HG02610 (cell line): Measurements from ENCODE around the gene LAGE3.

Source experiments
- ATAC-seq: cut with Tn5 transposase; IDR thresholded peaks from one replicate; pipeline ENCODE4 v1.9.1; 2021; ENCODE audit warnings: mild to moderate bottlenecking, moderate library complexity; ENCODE audit not compliant: unreplicated experiment

The LAGE3 gene, protein sequence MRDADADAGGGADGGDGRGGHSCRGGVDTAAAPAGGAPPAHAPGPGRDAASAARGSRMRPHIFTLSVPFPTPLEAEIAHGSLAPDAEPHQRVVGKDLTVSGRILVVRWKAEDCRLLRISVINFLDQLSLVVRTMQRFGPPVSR

DNA sequence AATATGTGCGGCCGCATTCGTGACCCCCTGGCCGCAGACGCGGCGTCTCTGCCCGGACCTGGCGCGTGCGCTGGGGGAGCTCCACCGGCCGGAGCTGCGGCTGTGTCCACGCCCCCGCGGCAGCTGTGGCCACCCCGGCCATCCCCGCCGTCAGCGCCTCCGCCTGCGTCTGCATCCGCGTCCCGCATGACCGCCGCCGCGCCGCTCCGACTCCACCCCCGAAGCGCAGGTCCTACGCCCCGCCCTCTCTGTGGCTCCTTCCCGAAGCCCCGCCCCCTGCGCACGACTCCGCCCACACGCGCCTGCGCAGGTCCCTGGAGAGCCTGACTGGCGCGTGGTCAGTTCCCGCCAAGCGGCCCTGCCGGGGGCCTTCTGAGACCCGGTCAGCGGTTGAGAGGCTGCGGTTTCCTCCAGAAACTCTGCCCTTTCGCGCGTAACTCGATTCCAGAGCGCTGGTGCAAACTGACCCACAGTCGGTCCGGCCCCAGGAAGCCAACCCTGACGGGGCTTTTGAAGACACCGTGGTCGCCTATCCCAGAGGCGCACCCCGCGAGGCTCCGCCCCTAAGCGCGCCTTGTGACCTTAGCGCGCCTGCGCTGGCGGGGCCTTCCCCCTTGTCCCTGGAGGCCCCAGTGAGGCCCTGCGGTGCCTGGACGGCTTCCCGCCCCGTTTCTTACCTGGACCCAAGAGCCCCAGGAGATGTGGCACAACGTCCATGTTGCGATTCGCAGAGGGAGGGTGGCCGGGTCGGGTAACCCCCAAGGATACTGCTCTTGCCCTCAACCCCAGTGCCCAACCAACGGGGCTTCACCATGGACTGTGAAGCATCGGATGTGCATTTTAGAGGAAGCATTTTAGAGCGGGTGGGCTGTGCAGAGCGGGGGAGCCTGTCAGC, at the start of gene LAGE3:
Gene LAGE3 (minus strand): TSS at position 554 of the 895 bp plus-strand sequence. CDS start 366 bp downstream, at position 188.
- peak; percentile 79 for ATAC-seq

DNA sequence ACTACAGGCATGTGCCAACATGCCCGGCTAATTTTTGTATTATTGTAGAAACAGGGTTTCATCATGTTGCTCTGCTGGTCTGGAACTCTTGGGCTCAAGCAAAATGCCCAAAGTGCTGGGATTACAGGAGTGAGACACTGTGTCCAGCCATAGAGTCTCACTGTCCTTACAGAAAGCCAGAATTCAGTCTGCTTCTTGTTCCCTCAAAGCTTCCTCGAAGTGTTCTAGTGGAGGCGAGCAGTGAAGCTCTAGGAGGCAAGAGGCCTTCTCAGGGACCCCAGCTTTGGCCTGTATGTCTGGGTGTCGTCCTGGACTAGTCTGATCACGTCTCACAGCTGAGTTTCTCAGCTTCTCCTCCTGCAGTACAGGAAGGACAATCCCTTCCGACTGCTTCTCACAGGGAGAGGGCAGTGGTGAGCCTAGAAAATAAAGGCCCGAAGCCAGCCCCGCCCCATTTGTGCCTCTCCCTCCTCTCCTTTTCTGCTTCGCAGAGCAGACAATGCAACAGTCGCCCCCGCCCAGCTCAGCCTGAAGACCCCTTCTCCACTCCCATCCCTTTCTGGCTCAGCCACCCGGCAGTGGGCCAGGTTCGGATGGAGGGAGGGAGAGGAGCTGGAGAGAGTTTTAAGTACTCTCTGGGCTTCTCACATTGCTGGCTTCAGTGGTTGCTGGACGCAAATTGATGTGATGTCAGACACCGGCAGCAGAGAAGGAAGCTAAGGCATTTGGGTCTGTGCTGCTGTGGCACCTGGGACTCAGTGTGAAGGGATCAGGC, 48.0 kb upstream of the LAGE3 start:
- peak; percentile 56 for ATAC-seq

DNA sequence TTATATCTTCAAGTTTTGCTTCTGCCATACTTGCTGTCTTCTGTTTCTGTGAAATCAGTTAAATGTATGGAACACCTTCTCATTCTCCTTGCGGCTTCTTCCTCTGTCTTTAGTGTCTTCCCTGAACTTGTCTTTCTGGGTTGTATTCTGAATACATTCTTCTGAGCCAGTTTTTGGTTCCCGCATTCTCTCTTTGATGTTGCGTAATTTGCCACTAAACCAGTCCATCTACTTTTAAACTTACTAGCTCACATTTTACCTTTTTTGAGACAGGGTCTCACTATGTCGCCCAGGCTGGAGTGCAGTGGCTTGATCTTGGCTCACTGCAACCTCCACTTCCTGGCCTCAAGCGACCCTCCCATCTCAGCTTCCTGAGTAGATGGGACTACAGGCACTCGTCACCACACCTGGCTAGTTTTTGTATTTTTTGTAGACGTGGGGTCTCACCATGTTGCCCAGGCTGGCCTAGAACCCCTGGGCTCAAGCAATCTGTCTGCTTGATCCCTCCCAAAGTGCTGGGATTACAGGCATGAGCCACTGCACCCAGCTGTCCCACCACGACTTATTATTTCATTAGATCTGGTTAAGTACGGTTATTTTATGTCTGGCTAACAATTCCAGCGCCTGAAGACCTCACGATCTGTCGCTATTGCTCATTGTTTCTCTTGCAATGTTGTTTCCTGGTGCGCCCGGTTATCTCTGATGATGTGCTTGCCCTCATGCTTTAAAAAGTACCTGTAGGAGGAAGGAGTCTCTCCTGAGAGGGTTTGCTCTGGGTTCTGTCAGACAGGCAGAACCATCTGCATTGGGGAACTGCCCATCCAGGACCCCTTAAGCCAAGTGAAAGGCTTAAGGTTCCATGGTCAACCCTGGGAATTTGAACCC, 46.8 kb upstream of the LAGE3 start:
- no peak for ATAC-seq

DNA sequence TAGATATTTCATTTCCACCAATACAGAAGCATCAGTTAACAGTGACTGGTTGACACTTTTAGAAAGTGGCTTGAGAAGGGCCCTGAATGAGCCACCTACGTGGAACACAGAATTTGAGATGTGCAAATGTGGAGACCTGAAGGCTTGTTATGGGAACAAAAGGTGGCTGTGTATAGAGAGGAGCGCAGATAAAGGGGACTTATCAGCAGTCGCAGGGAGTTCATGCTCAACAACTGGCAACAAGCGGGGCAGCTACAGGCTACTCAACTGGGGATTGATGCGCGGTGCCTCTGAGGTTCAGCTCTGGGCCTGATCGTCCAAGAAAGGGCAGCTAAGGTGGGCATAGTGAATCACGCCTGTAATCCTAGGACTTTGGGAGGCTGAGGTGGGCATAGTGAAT, 40.3 kb upstream of the LAGE3 start:
- no peak for ATAC-seq

DNA sequence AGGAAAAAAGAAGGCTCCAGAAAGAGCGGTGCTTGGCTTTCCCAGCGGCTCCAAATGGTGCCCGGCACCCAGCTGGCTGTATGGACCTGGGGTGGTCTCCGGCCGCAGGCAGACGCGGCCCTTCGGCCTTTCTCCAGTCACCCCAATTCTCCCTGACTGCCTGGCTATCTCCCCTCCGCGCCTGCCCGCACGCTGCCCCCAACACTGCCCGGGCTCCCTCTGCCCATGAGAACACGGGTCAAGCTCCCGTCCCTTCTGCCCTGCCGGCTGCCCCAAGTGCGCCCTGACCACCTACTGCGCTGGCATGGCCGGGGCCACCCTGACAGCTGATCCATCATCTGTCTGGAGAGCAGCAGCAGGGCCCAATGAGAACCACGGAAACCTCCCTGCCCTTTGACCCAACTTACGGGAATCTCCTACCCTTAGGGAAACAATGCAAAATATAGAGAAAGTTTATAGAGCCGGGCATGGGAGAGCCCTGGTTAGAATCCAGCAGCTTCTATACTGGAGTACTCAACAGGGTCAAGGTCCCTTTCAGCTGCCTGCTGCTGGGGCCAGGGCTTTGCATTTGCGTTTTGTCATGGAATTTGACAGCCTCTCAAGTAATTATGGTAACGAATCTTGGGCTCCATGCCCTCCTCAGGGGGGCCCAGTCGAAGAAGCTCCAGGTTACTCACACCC, 38.2 kb upstream of the LAGE3 start:
- no peak for ATAC-seq

DNA sequence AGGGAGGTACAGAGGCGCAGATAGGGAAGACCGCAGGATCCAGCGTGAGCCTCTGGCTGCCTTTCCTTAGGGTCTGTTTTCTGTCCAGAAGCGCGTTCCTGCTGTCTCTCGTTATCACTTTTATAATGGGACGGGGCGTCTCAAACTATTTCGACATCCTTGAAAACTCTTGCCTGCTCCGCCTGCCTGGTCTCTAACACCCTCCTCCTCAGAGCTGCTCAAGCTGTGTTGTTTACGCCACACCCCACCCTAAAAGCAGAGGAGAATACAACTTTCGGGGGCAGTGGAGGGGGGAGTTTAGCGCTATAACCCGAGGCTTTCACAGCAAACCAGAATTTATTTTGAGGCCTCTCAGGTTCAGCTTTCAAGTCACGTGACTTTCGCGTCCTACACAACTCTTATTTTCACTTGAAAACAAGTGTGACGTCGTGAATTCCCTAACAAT, 37.6 kb upstream of the LAGE3 start:
- no peak for ATAC-seq

DNA sequence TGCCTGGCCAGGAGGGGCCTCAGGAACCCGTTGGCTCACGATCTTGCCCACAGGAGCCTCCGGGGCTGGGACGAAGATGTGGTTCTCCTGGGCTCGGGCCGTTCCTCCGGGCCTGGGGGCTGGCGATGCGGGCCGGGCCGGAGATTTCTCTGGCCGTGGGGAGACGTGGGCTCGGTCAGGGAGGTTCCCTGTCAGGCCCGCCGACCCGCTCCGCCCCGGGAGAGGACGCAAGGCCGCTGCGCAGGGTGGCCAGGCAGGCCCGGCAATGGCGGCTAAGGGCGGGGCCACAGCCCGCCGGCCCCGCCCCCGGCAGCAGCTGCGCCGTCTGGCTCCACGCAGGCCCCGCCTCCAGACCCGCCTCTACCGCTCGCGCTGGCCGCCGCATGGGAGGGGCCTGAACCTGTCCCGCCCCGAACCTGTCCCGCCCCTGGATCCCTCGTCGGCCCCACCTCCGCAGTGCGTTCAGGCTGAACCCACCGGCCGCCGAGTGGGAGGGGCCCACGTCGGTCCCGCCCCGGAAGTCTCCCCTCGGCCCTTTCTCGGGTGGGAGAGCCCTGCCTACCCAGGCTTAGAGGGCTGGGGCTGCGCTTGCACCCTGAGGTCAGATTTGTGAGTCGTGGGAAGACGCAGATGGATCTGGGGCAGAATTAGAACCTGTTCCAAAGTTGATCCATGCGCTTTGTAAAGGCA, 37.0 kb upstream of the LAGE3 start, which contains the start of gene FAM3A:
Gene FAM3A (minus strand): TSS at position 267 of the 690 bp plus-strand sequence. CDS start 460 bp downstream, outside the sequence.
- ATAC-seq = peak; percentile 89

DNA sequence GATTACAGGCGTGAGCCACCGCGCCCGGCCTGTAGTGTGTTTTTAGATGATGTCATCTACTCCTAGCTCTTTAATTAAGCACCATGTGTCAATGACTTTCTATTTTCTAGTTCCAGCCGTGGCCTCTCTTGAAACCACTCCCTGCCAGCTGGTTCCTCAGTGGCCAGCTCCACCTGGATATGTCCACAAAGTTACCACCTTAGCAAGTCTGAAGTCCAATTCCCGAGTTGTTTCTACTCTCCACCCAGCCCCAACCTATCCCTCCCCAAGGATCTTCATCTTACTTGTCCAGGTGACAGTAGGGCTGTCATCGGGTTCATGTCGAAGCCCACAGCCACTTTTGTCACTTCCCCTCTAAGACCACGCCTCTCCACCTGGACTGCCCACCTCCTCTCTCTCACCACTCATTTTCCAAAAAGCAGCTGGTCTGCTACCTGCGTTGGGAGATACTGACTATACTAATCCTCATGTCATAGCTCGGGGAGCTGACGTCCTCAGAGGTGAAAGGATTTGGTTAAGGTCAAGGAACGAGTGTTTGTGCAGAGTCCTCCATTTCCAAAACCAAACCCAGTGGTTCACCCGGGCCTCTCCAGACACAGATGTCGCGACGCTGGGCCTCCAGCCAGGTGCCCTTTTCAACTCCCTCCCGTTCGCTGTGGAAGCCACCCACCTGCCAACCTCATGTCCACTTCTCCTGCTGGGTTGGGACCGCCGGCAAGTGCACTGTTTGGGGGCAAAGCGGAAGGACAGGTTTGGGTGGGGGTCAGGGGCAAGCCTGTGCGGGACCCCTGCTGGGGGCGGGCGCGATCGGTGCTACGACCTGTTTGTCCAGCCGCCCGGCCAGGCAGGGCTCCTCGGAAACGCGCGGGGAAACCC, 36.2 kb upstream of the LAGE3 start:
- no peak for ATAC-seq

DNA sequence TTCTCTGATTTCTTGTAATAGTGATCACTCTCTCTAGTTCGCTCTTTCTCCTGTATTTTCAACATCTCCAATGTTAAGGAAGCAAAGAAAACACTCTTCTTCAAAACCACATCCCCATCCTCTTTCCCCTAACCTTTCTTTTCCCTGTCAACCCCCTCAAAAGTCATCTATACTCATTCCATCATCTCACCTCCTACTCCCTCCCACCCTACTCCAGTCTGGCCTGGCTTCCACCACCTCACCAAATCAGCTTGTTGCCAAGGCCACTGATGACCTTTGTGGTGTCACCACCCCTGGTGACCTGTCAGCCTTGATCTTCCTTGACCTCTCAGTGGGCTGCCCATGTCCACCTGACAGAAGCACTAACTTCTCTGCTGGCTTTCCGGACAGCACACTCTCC, 34.6 kb upstream of the LAGE3 start:
- ATAC-seq = no peak

DNA sequence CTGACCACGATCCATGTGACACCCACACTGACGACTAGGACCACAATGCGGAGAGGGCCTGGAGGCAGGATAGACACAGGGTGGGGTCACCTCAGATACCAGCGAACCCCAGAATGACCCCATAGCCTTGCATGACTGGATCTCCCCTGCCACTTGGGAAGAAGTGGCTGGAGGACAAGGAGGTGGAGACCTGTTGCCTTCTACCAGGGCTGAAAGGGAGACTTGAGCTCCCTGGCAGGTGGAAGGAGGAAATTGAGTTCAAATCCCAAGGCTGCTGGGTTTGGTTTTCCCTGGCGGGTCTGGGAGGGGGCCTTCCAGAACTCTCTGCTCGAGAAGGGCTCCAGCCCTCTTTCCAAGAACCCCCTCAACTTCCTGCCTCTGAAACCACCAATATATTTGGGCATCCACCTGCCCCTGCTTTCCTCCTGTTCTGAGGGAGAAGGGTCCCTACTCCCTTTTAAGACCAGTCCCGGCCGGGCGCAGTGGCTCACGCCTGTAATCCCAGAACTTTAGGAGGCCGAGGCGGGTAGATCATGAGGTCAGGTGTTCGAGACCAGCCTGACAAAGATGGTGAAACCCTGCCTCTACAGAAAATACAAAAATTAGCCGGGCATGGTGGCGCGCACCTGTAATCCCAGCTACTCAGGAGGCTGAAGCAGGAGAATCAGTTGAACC, 33.9 kb upstream of the LAGE3 start:
- no peak for ATAC-seq

DNA sequence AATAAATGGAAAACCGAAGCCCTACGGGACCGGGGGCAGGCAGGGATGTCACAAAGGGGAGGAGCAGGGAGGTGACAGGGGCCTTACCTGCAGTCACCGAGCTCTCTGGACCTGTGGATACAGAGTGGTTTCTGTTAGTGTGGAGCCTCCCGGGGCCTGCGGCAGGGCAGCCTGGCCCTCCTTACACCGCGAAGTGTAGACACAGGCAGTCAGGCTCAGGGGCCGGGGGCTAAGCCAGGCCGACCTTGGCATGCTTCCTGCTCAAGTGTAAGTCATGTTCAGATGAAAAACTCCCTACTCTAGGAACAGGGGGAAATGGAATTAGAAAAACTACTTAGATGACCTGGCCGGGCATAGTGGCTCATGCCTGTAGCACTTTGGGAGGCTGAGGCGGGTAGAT, 32.7 kb upstream of the LAGE3 start:
- ATAC-seq = no peak

DNA sequence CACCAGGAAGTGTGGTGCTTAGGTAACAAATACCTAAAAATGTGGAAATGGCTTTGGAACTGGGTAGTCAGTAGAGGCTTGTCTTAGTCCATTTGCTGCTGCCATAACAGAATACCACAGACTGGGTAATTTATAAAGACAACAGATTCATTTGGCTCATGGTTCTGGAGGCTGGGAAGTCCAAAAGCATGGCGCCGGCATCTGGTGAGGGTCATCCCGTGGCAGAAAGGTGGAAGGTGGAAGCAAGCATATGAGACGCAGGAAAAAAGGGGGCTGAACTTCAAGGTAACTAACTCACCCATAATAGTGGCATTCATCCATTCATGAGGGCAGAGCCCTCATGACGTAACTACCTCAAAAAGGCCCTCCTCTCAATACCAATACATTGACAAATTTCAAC, 30.4 kb upstream of the LAGE3 start:
- ATAC-seq = no peak

DNA sequence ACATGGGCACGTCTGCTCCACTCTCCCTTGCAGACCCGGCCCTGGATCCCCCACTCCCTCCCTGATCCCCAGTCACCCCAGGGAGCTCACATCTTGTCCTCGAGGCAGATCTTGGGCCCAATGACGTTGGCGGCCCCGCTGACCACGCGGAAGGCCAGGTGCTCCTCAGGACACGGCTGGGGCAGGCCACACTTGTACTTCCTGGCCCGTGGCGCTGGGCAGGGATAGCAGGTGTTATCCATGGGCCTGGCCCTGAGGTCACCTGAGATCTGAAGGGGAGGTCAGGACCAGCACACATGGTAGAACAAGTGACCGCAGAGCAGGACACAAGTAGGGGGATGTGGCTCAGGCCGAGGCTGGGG, 29.3 kb upstream of the LAGE3 start:
- ATAC-seq = no peak

DNA sequence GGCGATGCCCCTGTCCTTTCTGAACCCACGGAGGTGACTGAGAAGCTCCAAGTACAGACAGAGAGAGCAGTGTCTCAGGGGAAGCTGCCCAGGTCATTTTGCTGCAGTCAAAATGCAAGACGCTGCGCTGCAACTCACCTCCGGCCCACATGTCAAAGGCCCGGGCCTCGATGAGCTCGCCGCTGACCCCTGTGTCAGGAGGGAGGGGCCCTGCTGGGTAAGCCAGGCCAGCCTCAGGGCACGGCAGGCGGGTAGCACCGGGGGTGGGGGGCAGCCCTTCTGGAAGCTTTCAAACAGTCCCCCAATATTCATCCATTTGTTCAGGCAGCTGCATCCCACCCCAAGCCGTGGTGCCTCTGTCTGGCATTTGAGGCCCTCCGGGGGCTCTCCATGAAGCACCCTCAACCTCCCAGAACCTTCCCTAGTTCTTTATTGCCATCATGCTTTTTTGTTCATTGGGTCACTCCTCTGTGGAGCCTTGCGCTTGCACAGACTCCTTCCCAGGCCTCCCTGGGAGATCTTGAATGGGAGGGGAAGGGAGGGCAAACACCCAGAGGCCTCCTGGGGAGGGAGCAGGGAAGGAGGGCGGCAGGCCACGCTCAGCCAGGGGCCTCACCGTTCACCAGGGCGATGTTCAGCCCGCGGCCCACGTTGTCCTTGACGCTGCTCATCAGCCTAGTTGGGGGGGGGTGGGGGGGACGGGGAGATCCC, 28.7 kb upstream of the LAGE3 start:
- ATAC-seq = no peak

DNA sequence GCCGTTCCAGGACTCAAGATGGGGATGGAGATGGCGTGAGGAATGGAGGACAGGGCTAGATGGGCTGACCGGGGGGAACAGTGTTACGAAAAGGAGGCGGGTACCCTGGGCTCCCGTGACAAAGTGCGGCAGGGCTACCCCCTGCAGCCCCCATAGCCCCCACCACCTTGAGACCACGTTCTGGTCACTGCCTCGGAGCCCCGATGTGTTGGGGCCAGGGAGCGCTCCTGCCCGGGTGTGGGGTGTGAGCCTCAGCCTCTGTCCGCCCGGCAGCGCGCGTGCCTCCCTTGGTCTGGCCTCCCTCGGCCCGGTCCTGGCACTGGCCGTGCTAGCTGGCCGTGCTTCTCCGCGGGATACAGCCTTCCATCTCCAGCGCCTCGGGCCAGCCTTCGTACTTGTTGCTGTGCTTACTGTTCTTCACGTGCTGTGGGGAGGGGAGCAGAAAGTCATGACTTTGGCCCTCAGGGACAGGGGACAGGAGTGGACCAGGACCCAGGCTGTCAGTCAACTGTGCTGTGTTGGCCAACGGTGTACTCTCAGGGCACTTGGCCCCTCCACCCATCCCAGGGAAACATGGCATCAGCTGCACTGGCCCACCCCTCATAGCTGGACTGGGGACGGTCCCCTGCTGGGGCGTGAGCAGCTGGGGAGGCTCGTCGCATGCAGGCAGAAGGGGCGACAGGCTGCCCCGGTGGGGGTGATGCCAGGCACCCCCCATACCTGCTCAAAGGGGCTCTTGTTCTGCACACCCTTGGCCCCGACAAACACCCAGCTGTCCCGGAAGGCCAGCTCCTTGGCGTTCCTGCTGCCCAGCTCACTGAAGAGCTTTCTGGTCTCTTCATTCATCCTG, 27.6 kb upstream of the LAGE3 start:
- no peak for ATAC-seq

DNA sequence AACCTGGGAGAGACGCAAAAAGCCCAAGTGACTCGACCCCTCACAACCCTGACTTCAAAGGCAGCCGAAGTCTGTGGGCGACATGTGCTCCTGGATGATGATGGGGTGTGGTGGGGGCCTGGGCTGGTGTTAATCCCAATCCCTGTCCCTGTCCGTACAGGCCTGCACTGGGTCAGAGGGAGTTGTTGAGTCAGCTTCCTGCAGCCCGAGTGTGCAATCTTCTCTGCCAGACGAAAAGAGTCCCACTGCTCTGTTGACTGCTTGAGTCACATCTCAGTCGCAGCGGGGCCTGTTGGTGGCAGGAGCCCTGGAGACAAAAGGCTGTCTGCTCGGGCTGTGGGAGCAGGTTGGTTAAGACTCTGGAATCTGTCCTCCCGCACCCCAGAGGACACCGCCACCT, 26.7 kb upstream of the LAGE3 start:
- ATAC-seq = no peak
